Tibial artery (tissue), 4 donors: ENCODE measurements around the gene SH2D2A.

Experiments
- DNase-seq, 2 donors: peaks; one replicate each; pipeline ENCODE4 v3.0.0-alpha.2; 2019
- H3K27ac ChIP-seq, 2 donors: fragments of 200-600 bp; sonication (generic) in 1 of 2; 1 replicate in 1 of 2; 2 replicates in 1 of 2; pipeline ENCODE4 v1.5.1; 2018 to 2019; ENCODE audit warnings: mild to moderate bottlenecking in 1 of 2
- H3K27me3 ChIP-seq, 2 donors: fragments of 200-600 bp; sonication (generic) in 1 of 2; one replicate each; pipeline versions ENCODE4 v1.5.1 to v1.6.0; 2016 to 2019
- H3K36me3 ChIP-seq, 3 donors: fragments of 200-600 bp; sonication (generic) in 2 of 3; one replicate each; pipeline ENCODE4 v1.5.1; 2016 to 2019; ENCODE audit warnings: mild to moderate bottlenecking in 2 of 3
- H3K4me1 ChIP-seq, 4 donors: fragments of 200-600 bp; sonication (generic) in 2 of 4; 1 replicate in 3 of 4; 2 replicates in 1 of 4; pipeline ENCODE4 v1.5.1; 2016 to 2019
- H3K4me3 ChIP-seq, 2 donors: fragments of 200-600 bp; sonication (generic) in 1 of 2; 1 replicate in 1 of 2; 2 replicates in 1 of 2; pipeline ENCODE4 v1.5.1; 2018 to 2019; ENCODE audit warnings: mild to moderate bottlenecking in 2 of 2
- H3K9me3 ChIP-seq, 3 donors: fragments of 200-600 bp; sonication (generic) in 1 of 3; one replicate each; pipeline ENCODE4 v1.5.1; 2016 to 2019
- intact Hi-C: fragments of 100-400 bp; cut with DNase I; formaldehyde crosslinking; loops from one replicate; pipeline ENCODE4 v1.15.0; 2023; ENCODE audit warnings: low total_unique reads
- TF ChIP-seq, protein P1 (sequence below), 2 experiments: fragments of 200-600 bp in 1 of 2; fragments of 450-650 bp in 1 of 2; IDR thresholded peaks; one replicate each; pipeline ENCODE4 v1.5.1; 2017 to 2019; ENCODE audit warnings: antibody characterized with exemption in 2 of 2, mild to moderate bottlenecking in 1 of 2, moderate library complexity in 1 of 2

The SH2D2A gene

DNA sequence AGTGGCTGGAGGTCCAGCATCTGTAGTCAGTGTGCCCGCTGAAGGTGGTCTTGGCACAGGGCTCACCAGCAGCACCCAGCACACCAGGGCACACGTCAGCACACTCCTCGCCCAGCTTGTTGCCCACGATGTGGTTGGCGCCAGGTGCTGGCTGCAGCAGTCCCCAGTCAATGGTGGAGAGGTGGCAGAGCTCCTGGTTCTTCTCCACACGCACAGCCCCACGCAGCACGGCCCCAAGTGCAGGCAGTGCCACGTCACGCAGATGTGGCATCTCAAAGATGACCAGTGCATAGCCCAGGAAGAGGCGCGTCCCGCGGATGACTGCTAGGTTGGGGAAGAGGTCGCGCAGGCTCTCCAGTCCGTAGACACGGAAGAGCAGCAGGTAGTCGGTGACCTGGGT, 37.1 kb upstream of the SH2D2A start:
- Histone ChIP-seq H3K4me1 (peaks cover 0 to 13% (median 1%) of the 10 kb centered on the region in 4 donors), H3K36me3 (no peaks in the 10 kb centered on the region), H3K27ac (no peak overlapping the region), H3K4me3 (no peak overlapping the region), H3K9me3 (no peaks in the 10 kb centered on the region), H3K27me3 (peaks cover 0 to 62% of the 10 kb centered on the region in 2 donors)
- TF ChIP-seq, protein P1, sequence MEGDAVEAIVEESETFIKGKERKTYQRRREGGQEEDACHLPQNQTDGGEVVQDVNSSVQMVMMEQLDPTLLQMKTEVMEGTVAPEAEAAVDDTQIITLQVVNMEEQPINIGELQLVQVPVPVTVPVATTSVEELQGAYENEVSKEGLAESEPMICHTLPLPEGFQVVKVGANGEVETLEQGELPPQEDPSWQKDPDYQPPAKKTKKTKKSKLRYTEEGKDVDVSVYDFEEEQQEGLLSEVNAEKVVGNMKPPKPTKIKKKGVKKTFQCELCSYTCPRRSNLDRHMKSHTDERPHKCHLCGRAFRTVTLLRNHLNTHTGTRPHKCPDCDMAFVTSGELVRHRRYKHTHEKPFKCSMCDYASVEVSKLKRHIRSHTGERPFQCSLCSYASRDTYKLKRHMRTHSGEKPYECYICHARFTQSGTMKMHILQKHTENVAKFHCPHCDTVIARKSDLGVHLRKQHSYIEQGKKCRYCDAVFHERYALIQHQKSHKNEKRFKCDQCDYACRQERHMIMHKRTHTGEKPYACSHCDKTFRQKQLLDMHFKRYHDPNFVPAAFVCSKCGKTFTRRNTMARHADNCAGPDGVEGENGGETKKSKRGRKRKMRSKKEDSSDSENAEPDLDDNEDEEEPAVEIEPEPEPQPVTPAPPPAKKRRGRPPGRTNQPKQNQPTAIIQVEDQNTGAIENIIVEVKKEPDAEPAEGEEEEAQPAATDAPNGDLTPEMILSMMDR (IDR thresholded peaks at IDR 0.05) = no peak
- intact Hi-C loops = no loop called here
- DNase-seq = no peak

DNA sequence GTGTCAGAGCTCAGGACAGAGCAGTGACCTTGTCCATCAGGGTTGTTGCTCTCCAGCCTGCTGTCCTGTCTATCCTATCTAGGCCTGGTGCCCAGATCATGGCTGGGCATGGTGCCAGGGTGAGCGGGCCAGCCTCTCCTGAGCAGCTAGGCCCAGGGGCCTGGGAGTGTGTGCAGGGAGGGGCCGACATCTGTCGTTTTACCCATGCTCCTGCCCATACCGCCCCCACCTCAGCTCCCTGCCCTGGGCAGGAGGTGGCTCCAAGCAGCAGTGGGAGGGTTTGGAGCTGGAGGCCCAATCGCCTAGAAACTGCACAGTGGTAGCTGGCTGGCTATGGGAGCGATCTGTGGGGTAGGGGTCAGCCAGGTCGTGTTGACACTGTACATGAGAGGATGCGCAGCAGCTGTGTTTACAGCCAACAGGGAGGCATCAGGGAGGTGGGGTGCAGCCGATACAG, 35.8 kb upstream of the SH2D2A start:
- no peak overlapping the region for H3K27ac ChIP-seq
- H3K36me3 ChIP-seq = no peaks in the 10 kb centered on the region
- H3K4me3 ChIP-seq = no peak overlapping the region
- intact Hi-C loops = no loop called here
- DNase-seq = no peak
- H3K4me1 ChIP-seq = peaks cover 0 to 15% (median 0%) of the 10 kb centered on the region in 4 donors
- H3K27me3 ChIP-seq = peaks cover 0 to 62% of the 10 kb centered on the region in 2 donors
- TF ChIP-seq, protein P1 (IDR thresholded peaks at IDR 0.05) = no peak
- H3K9me3 ChIP-seq = no peaks in the 10 kb centered on the region

DNA sequence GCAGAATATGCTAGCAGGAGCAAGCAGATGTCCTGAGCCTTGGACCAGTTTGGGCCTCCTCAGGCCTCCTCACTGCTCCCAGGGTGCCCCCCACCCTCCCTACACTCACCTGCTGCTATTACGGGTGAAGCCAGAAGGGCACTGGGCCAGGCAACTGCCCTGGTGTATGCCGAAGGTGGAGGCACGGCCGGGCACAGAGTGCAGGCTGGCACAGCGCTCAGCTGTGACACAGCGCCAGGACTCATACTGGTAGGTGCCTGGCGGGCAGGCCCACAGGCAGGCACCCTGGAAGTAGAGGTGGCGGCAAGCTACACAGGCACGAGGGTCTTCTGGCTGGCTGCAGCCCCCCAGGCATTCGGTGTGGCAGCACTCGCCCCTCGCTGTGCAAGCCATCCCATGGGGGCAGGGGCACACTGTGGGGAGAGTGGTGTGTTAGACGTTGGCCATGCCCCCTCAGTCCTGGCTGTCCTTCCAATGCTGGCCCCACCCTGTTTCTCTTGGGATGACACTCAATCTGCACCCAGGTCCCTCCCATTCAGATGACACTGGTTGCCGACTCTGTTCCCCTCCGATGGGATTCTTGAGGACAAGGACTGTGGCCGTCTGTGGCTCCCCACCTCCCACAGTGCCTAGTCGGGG, 35.2 kb upstream of the SH2D2A start:
- Histone ChIP-seq H3K9me3 (no peaks in the 10 kb centered on the region), H3K27me3 (peaks cover 0 to 64% of the 10 kb centered on the region in 2 donors), H3K4me1 (peaks cover 0 to 15% (median 0%) of the 10 kb centered on the region in 4 donors), H3K4me3 (no peak overlapping the region), H3K27ac (no peak overlapping the region), H3K36me3 (no peaks in the 10 kb centered on the region)
- intact Hi-C loops = no loop called here
- DNase-seq = no peak
- TF ChIP-seq, protein P1 (IDR thresholded peaks at IDR 0.05) = no peak

DNA sequence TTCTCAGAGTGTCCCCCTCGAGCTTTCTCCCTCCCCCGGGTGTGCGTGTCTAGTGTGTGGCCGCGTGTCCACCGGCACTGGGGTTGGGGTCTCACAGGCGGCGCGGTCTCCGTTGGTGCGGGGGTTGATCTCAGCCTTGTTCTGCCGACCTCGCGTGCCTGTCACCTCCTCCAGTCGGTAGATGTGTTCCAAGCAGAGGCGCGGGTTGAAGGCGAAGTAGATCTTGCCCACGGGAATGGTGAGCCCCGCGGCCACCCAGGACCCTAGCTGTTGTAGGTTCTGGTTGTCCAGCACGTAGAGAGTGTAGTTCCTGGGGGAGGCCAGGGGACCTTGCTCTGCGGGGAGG, 32.5 kb upstream of the SH2D2A start:
- intact Hi-C loops = no loop called here
- DNase-seq = no peak
- peaks cover 0 to 24% (median 9%) of the 10 kb centered on the region in 4 donors for H3K4me1 ChIP-seq

DNA sequence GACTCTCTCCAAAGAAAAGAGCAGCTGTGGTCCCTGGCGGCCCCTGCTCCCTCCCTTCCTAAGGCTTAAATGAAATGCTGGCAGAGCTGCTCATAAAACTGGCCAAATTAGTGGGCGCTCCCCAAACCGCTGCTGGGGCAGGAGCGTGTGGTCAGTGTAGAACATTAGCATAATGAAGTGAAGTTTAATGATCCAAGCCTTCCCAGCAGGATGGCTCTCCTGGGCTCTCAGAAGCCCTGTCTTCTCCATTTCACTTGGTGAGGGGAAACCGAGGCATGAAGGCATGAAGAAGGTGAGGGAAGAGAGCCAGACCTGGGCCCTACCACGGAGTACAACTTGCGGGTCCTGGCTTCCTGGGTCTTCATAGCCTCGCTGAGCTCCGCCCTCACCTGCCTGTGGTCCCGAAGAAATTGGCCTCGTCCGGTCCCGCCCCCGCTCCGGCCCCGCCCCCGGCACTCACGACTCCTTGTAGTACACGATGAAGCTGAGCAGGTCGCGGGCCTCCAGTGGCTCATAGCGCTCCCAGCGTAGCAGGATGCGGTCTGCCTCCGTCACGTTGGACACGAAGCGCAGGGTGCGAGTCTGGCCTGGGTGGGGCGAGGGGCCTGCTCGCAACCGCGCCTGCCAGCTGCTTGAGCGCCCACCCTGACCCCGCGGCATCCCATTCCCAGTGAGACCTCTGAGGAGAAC, 32.0 kb upstream of the SH2D2A start:
- H3K4me3 ChIP-seq = no peak overlapping the region
- H3K9me3 ChIP-seq = no peaks in the 10 kb centered on the region
- H3K27me3 ChIP-seq = peaks cover 0 to 81% of the 10 kb centered on the region in 2 donors
- TF ChIP-seq, protein P1 (IDR thresholded peaks at IDR 0.05) = no peak
- no peak overlapping the region for H3K27ac ChIP-seq
- H3K36me3 ChIP-seq = no peaks in the 10 kb centered on the region
- H3K4me1 ChIP-seq = peaks cover 0 to 24% (median 9%) of the 10 kb centered on the region in 4 donors
- DNase-seq = no peak
- intact Hi-C loops = no loop called here

More for the DNA sequence above, 32.5 kb upstream of the SH2D2A start:
- peaks cover 0 to 81% of the 10 kb centered on the region in 2 donors for H3K27me3 ChIP-seq
- H3K9me3 ChIP-seq = no peaks in the 10 kb centered on the region
- H3K36me3 ChIP-seq = no peaks in the 10 kb centered on the region
- no peak overlapping the region for H3K27ac ChIP-seq
- H3K4me3 ChIP-seq = no peak overlapping the region
- TF ChIP-seq, protein P1 (IDR thresholded peaks at IDR 0.05) = no peak
